Epithelial cell of proximal tubule (primary cell): ENCODE data around the gene OXER1. TPM values are rescaled to one million over a fixed set of nuclear protein-coding genes. Genes with fewer than 3 reads are reported as not detected.

Experiments used
- DNase-seq: peaks from one replicate; pipeline ENCODE4 v3.0.0-alpha.2; 2011; ENCODE audit warnings: low read depth
- H3K4me3 ChIP-seq: 2 replicates; pipeline ENCODE4 v1.5.1; 2011; ENCODE audit warnings: low read depth, mild to moderate bottlenecking, low read length
- CTCF ChIP-seq: conservative IDR thresholded peaks from 2 replicates; pipeline ENCODE4 v1.5.1; 2012; ENCODE audit warnings: low read depth, mild to moderate bottlenecking, low read length
- total RNA-seq: library from RNA; depleted of rRNA; stranded (reverse); fragments of >200 nt; gene quantifications from 2 replicates; pipeline ENCODE4 v1.2.3, GENCODE V29; 2015

Gene OXER1
- total RNA-seq, 1 donor from 2014 or later = not detected

GRCh38 chr2:42769583-42770287 lies 5.8 kb upstream of the OXER1 start:
- no peak overlapping the region for H3K4me3 ChIP-seq
- DNase-seq = no peak
- TF ChIP-seq CTCF = no peak

- no peak overlapping the region for H3K4me3 ChIP-seq
- DNase-seq = no peak
- TF ChIP-seq CTCF = no peak
These were observed 4.8 kb upstream of the OXER1 start for GRCh38 chr2:42768706-42769256.

- TF ChIP-seq CTCF = no peak
These were observed 4.2 kb upstream of the OXER1 start for GRCh38 chr2:42767899-42768705.

GRCh38 chr2:42767080-42767898 lies 3.4 kb upstream of the OXER1 start:
- no peak overlapping the region for H3K4me3 ChIP-seq
- TF ChIP-seq CTCF = no peak
- no peak for DNase-seq

More at GRCh38 chr2:42767899-42768705, 4.2 kb upstream of the OXER1 start:
- H3K4me3 ChIP-seq = no peak overlapping the region
- DNase-seq = no peak

- no peak overlapping the region for H3K4me3 ChIP-seq
- no peak for TF ChIP-seq CTCF
- DNase-seq = no peak
These were observed 1.8 kb upstream of the OXER1 start for GRCh38 chr2:42765686-42766085.

- DNase-seq = no peak
- TF ChIP-seq CTCF = no peak
- H3K4me3 ChIP-seq = no peak overlapping the region
These were observed 966 bp upstream of the OXER1 start for GRCh38 chr2:42764901-42765300.
